Activated T-helper 1 cell treated with anti-CD3 and anti-CD28 coated beads, Interleukin-12 subunit alpha, Interleukin-12 subunit beta, Interleukin-2, Interleukin-4 antibody, amounts not matched to agents 30 ng/mL and 10 ng/mL and 1 ng/mL, durations not matched to agents 14 hours and 24 hours and 36 hours (primary cell): ENCODE results near the gene DTX1. TPM values are rescaled to one million over a fixed set of nuclear protein-coding genes. Genes with fewer than 3 reads are reported as not detected.

Source experiments
- DNase-seq: peaks from one replicate; pipeline ENCODE4 v3.0.0; 2021; ENCODE audit warnings: low spot score
- H3K27ac Mint-ChIP-seq: one replicate; pipeline ENCODE4 v1.8.0; 2021; ENCODE audit warnings: mild to moderate bottlenecking, mixed read lengths
- H3K27me3 Mint-ChIP-seq: one replicate; pipeline ENCODE4 v1.8.0; 2022; ENCODE audit warnings: mild to moderate bottlenecking, moderate library complexity, mixed read lengths; ENCODE audit not compliant: insufficient read depth
- H3K36me3 Mint-ChIP-seq: one replicate; pipeline ENCODE4 v1.8.0; 2021; ENCODE audit warnings: low read depth, mixed read lengths
- H3K4me1 Mint-ChIP-seq: one replicate; pipeline ENCODE4 v1.8.0; 2021; ENCODE audit warnings: low read depth, mixed read lengths
- H3K4me3 Mint-ChIP-seq: one replicate; pipeline ENCODE4 v1.8.0; 2021; ENCODE audit warnings: mild to moderate bottlenecking, moderate library complexity, mixed read lengths
- H3K9me3 Mint-ChIP-seq: one replicate; pipeline ENCODE4 v1.8.0; 2021; ENCODE audit warnings: mixed read lengths
- intact Hi-C: fragments of 100-400 bp; cut with micrococcal nuclease; formaldehyde crosslinking; loops from one replicate; pipeline ENCODE4 v1.15.1; 2024
- total RNA-seq: library from RNA; stranded (reverse); gene quantifications from 2 replicates; pipeline ENCODE4 v1.2.3, GENCODE V29; 2022

DTX1 gene
- total RNA-seq, 1 donor from 2014 or later, result 0.29 TPM

GRCh38 chr12:113086249-113087164, 30.0 kb downstream of the DTX1 start:
- Mint-ChIP-seq H3K9me3 (no peaks in the 10 kb centered on the region), H3K4me1 (peaks cover 17% of the 10 kb centered on the region), H3K27me3 (no peaks in the 10 kb centered on the region), H3K4me3 (no peak overlapping the region), H3K36me3 (no peaks in the 10 kb centered on the region), H3K27ac (peak overlapping the region; percentile 29)
- no peak for DNase-seq
- intact Hi-C loops, result no loop called here

- no peaks in the 10 kb centered on the region for H3K27me3 Mint-ChIP-seq
- no peaks in the 10 kb centered on the region for H3K9me3 Mint-ChIP-seq
- no peak overlapping the region for H3K4me3 Mint-ChIP-seq
- H3K27ac Mint-ChIP-seq, result no peak overlapping the region
- no peak for DNase-seq
- no peaks in the 10 kb centered on the region for H3K36me3 Mint-ChIP-seq
- intact Hi-C loops, result no loop called here
- H3K4me1 Mint-ChIP-seq, result peaks cover 17% of the 10 kb centered on the region
Observed at GRCh38 chr12:113087193-113087592, 30.7 kb downstream of the DTX1 start.

- DNase-seq, result no peak
- intact Hi-C loops, result no loop called here
- Mint-ChIP-seq H3K36me3 (no peaks in the 10 kb centered on the region), H3K9me3 (no peaks in the 10 kb centered on the region), H3K27me3 (no peaks in the 10 kb centered on the region), H3K4me1 (peaks cover 17% of the 10 kb centered on the region), H3K27ac (no peak overlapping the region), H3K4me3 (no peak overlapping the region)
Observed at GRCh38 chr12:113088037-113088436, 31.5 kb downstream of the DTX1 start.

- H3K4me3 Mint-ChIP-seq, result peak overlapping the region; percentile 5
- H3K36me3 Mint-ChIP-seq, result no peaks in the 10 kb centered on the region
- no peaks in the 10 kb centered on the region for H3K9me3 Mint-ChIP-seq
- peak overlapping the region; percentile 59 for H3K27ac Mint-ChIP-seq
- peaks cover 17% of the 10 kb centered on the region for H3K4me1 Mint-ChIP-seq
- DNase-seq, result no peak
- intact Hi-C loops, result no loop called here
- no peaks in the 10 kb centered on the region for H3K27me3 Mint-ChIP-seq
Observed at GRCh38 chr12:113088971-113089756, 32.6 kb downstream of the DTX1 start.

- intact Hi-C loops, result no loop called here
- H3K27ac Mint-ChIP-seq, result peak overlapping the region; percentile 30
- no peaks in the 10 kb centered on the region for H3K36me3 Mint-ChIP-seq
- no peak overlapping the region for H3K4me3 Mint-ChIP-seq
- H3K4me1 Mint-ChIP-seq, result peaks cover 17% of the 10 kb centered on the region
- no peaks in the 10 kb centered on the region for H3K9me3 Mint-ChIP-seq
- no peak for DNase-seq
- H3K27me3 Mint-ChIP-seq, result no peaks in the 10 kb centered on the region
Observed at GRCh38 chr12:113089839-113090238, 33.3 kb downstream of the DTX1 start.

GRCh38 chr12:113090740-113091139, 34.2 kb downstream of the DTX1 start:
- Mint-ChIP-seq H3K9me3 (no peaks in the 10 kb centered on the region), H3K4me1 (peaks cover 17% of the 10 kb centered on the region), H3K36me3 (no peaks in the 10 kb centered on the region), H3K4me3 (no peak overlapping the region), H3K27ac (no peak overlapping the region), H3K27me3 (no peaks in the 10 kb centered on the region)
- intact Hi-C loops, result no loop called here
- DNase-seq, result no peak

- H3K9me3 Mint-ChIP-seq, result no peaks in the 10 kb centered on the region
- intact Hi-C loops, result no loop called here
- no peaks in the 10 kb centered on the region for H3K27me3 Mint-ChIP-seq
- H3K4me3 Mint-ChIP-seq, result no peak overlapping the region
- no peak overlapping the region for H3K27ac Mint-ChIP-seq
- no peak for DNase-seq
- H3K36me3 Mint-ChIP-seq, result no peaks in the 10 kb centered on the region
- H3K4me1 Mint-ChIP-seq, result peaks cover 12% of the 10 kb centered on the region
Observed at GRCh38 chr12:113091506-113091905, 35.0 kb downstream of the DTX1 start.

- H3K4me1 Mint-ChIP-seq, result peaks cover 11% of the 10 kb centered on the region
- no peak for DNase-seq
- H3K27ac Mint-ChIP-seq, result no peak overlapping the region
- H3K4me3 Mint-ChIP-seq, result no peak overlapping the region
- no peaks in the 10 kb centered on the region for H3K36me3 Mint-ChIP-seq
- no peaks in the 10 kb centered on the region for H3K27me3 Mint-ChIP-seq
- H3K9me3 Mint-ChIP-seq, result no peaks in the 10 kb centered on the region
- intact Hi-C loops, result no loop called here
Observed at GRCh38 chr12:113092607-113093408, 36.3 kb downstream of the DTX1 start.

GRCh38 chr12:113093409-113094101, 37.0 kb downstream of the DTX1 start:
- H3K4me1 Mint-ChIP-seq, result peaks cover 11% of the 10 kb centered on the region
- intact Hi-C loops, result no loop called here
- no peaks in the 10 kb centered on the region for H3K36me3 Mint-ChIP-seq
- H3K9me3 Mint-ChIP-seq, result no peaks in the 10 kb centered on the region
- no peak overlapping the region for H3K4me3 Mint-ChIP-seq
- DNase-seq, result no peak
- H3K27me3 Mint-ChIP-seq, result no peaks in the 10 kb centered on the region
- H3K27ac Mint-ChIP-seq, result no peak overlapping the region

GRCh38 chr12:113094738-113095137, 38.2 kb downstream of the DTX1 start:
- no peak for DNase-seq
- intact Hi-C loops, result loop anchor here (5.0 kb wide), 1 partner anchor 58 kb away; no protein-coding TSS in a partner anchor
- H3K36me3 Mint-ChIP-seq, result no peaks in the 10 kb centered on the region
- no peaks in the 10 kb centered on the region for H3K9me3 Mint-ChIP-seq
- H3K4me3 Mint-ChIP-seq, result no peak overlapping the region
- H3K4me1 Mint-ChIP-seq, result peaks cover 4% of the 10 kb centered on the region
- H3K27ac Mint-ChIP-seq, result no peak overlapping the region
- no peaks in the 10 kb centered on the region for H3K27me3 Mint-ChIP-seq

- intact Hi-C loops, result loop anchor here (5.0 kb wide), 1 partner anchor 57 kb away; no protein-coding TSS in a partner anchor
Observed at GRCh38 chr12:113095405-113095804, 38.9 kb downstream of the DTX1 start.

More at GRCh38 chr12:113095405-113095804, 38.9 kb downstream of the DTX1 start:
- Mint-ChIP-seq H3K9me3 (no peaks in the 10 kb centered on the region), H3K36me3 (no peaks in the 10 kb centered on the region), H3K27me3 (no peaks in the 10 kb centered on the region), H3K4me3 (no peak overlapping the region), H3K4me1 (no peaks in the 10 kb centered on the region), H3K27ac (no peak overlapping the region)
- DNase-seq, result no peak
